Mucosa of rectum (tissue), 2 donors: ENCODE data around the gene SH3PXD2B.
"Not testable (repeated sequence)": the region's sequence is repeated elsewhere in the genome, so short reads cannot be mapped to it uniquely, and the experiment has no call there.

Experiments
- H3K27ac ChIP-seq, 2 donors: one replicate each; pipeline ENCODE4 v1.7.0; 2013; ENCODE audit warnings: inconsistent platforms in 2 of 2, low read depth in 2 of 2, low read length in 2 of 2
- H3K27me3 ChIP-seq, 2 donors: one replicate each; pipeline ENCODE4 v1.7.0; 2013; ENCODE audit warnings: low read length in 2 of 2; ENCODE audit not compliant: control insufficient read depth in 2 of 2, insufficient read depth in 2 of 2
- H3K36me3 ChIP-seq, 2 donors: one replicate each; pipeline ENCODE4 v1.7.0; 2013; ENCODE audit warnings: low read length in 2 of 2; ENCODE audit not compliant: control insufficient read depth in 2 of 2, insufficient read depth in 2 of 2
- H3K4me1 ChIP-seq, 2 donors: one replicate each; pipeline ENCODE4 v1.7.0; 2013; ENCODE audit warnings: low read length in 2 of 2, mild to moderate bottlenecking in 1 of 2; ENCODE audit not compliant: control insufficient read depth in 2 of 2, insufficient read depth in 2 of 2
- H3K4me3 ChIP-seq, 2 donors: one replicate each; pipeline ENCODE4 v1.7.0; 2013; ENCODE audit warnings: low read length in 2 of 2
- H3K9ac ChIP-seq, 2 donors: one replicate each; pipeline ENCODE4 v1.7.0; 2013; ENCODE audit warnings: low read length in 2 of 2, low read depth in 1 of 2, mild to moderate bottlenecking in 1 of 2
- H3K9me3 ChIP-seq, 2 donors: one replicate each; pipeline ENCODE4 v1.7.0; 2013; ENCODE audit warnings: low read length in 2 of 2; ENCODE audit not compliant: control insufficient read depth in 2 of 2
- donor health status: healthy.
- donor health status: Normal muscosa, but diverticular disease.

Gene SH3PXD2B

DNA sequence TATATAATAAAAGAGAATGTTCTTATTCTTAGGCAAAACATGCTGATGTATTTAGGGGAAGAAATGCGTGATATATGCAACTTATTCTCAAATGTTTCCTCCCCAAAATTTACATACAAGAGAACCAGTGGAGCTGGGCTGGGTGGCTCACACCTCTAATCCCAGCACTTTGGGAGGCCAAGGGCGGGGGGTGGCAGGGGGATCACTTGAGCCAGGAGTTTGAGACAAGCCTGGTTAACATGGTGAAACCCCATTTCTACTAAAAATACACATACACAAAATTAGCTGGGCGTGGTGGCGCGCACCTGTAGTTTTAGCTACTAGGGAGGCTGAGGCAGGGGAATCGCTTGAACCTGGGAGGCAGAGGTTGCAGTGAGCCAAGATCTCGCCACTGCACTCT is 143.3 kb downstream of the SH3PXD2B start:
- H3K36me3 ChIP-seq, result no peaks in the 10 kb centered on the region
- H3K27me3 ChIP-seq, result no peaks in the 10 kb centered on the region
- no peak overlapping the region for H3K9ac ChIP-seq
- H3K27ac ChIP-seq, result no peak overlapping the region
- peaks cover 0 to 2% of the 10 kb centered on the region in 2 donors for H3K4me1 ChIP-seq
- no peaks in the 10 kb centered on the region for H3K9me3 ChIP-seq
- H3K4me3 ChIP-seq, result no peak overlapping the region

DNA sequence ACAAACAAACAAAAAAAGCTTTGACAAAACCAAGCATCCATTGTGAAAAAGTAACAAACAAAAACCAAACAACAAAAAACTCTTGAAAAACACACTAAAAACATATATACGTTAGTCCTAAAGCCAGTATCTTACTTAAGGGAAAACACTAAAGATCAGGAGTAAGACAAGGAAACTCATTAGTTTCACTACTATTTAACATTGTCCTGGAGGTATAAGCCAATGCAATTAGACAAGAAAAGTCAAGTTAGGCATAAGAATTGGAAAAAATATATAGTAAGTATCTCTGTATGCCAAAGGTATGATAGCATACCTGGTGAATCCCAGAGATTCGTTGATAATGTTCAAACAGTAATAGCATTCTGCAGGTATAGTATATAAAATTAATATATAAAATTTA is 148.9 kb downstream of the SH3PXD2B start:
- Histone ChIP-seq H3K9me3 (peaks cover 0 to 3% of the 10 kb centered on the region in 2 donors), H3K36me3 (no peaks in the 10 kb centered on the region), H3K4me1 (no peaks in the 10 kb centered on the region), H3K4me3 (no peak overlapping the region), H3K9ac (no peak overlapping the region), H3K27me3 (no peaks in the 10 kb centered on the region), H3K27ac (no peak overlapping the region)

DNA sequence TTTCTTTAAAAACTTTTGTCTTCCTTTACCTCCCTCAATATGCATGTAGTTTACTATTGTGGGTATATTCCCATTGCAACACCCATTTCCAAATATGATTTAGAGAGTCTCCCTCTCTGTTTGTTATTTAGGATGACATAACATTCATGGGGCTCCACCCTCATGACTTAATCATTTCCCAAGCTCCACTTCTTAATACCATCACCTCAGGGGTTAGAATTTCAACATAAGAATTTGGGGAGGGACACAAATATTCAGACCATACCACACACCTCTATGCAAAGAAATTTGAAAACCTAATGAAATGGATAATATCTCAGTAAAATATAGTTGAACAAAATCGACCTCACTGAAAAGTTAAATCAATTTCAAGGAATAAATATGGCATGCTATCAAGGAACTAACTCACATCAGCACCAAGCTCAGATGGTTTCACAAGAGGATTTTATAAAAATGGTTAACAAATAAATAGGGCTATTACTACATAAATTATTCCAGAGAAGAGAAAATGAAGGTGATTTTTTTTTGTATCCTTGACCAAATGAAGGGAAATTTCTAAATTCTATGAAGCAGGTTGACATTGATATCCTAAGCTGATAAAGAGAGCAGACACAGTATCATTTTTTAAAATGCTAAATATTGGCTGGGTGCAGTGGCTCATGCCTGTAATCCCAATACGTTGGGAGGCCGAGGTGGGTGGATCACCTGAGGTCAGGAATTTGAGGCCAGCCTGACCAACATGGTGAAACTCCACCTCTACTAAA is 150.6 kb downstream of the SH3PXD2B start:
- no peak overlapping the region for H3K9ac ChIP-seq
- no peaks in the 10 kb centered on the region for H3K4me1 ChIP-seq
- no peaks in the 10 kb centered on the region for H3K36me3 ChIP-seq
- H3K9me3 ChIP-seq, result peaks cover 0 to 3% of the 10 kb centered on the region in 2 donors
- H3K4me3 ChIP-seq, result no peak overlapping the region
- H3K27me3 ChIP-seq, result no peaks in the 10 kb centered on the region
- H3K27ac ChIP-seq, result no peak overlapping the region

DNA sequence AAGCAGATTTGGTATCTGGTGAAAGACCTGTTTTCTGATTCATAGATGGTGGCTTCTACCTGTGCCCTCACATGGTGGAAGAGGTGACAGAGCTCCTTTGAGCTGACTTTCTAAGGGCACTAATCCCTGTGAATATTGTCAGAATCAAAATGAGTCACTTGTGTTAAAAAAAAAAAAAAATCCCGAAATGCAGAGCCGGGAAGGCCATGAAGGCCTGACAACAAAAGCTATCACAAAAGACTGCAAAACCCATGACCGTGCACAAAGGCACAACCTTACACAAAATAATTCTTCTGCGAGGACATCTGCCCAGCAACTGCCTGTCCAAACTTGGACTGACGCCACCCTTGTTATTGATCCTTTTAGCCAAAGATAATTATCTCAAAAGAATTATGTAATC is 151.2 kb downstream of the SH3PXD2B start:
- Histone ChIP-seq H3K4me3 (no peak overlapping the region), H3K9me3 (peaks cover 0 to 3% of the 10 kb centered on the region in 2 donors), H3K9ac (no peak overlapping the region), H3K36me3 (no peaks in the 10 kb centered on the region), H3K27me3 (no peaks in the 10 kb centered on the region), H3K27ac (no peak overlapping the region), H3K4me1 (no peaks in the 10 kb centered on the region)

DNA sequence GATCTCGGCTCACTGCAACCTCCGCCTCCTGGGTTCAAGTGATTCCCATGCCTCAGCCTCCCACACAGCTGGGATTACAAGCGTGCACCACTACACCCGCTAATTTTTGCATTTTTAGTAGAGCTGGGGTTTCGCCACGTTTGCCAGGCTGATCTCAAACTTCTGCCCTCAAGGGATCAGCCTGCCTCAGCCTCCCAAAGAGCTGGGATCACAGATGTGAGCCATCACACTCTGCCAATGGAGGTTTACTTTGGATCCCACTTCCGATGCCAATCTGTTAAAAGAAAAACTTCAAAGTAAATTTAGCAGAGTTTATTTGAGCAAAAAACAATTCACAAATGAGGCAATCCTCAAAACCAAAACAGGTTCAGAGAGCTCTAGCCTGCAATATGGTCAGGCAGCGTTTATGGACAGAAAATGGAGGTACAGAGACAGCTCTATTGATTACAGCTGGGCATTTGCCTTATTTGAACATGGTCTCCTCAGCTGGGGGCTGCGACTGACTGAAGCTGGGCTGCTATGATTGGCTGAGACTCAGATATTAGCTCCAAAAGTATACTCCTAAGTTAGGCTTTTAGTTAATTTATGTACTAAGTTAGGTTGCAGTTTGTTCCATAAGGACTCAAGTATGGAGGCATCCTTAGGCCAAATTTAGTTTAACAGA is 152.1 kb downstream of the SH3PXD2B start:
- no peaks in the 10 kb centered on the region for H3K4me1 ChIP-seq
- no peak overlapping the region for H3K4me3 ChIP-seq
- no peaks in the 10 kb centered on the region for H3K36me3 ChIP-seq
- H3K27me3 ChIP-seq, result no peaks in the 10 kb centered on the region
- no peak overlapping the region for H3K9ac ChIP-seq
- H3K9me3 ChIP-seq, result peaks cover 0 to 3% of the 10 kb centered on the region in 2 donors
- H3K27ac ChIP-seq, result no peak overlapping the region

DNA sequence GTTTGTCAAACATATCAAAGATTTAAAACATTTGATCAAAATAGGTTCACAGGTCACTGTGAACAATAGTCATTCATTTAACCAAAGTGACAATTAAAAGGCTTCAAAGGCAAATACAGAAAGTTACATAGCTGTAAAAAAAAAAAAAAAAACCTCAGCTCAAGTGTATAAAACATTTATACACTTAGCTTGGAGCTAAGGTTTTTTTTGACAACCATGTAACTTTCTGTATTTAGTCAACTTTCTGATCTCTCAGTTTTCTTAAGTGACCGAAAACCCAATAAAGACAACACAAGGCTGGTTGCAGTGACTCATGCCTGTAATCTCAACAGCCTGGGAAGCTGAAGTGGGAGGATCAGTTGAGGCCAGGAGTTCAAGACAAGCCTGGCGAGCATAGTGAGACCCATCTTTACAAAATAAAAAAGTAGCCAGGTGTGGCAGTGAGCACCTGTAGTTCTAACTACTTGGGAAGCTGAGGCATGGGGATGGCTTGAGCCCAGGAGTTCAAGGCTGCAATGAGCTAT is 154.3 kb downstream of the SH3PXD2B start:
- Histone ChIP-seq H3K27me3 (no peaks in the 10 kb centered on the region), H3K4me1 (no peaks in the 10 kb centered on the region), H3K36me3 (no peaks in the 10 kb centered on the region), H3K9me3 (no peaks in the 10 kb centered on the region), H3K27ac (no peak overlapping the region), H3K9ac (no peak overlapping the region), H3K4me3 (no peak overlapping the region)

DNA sequence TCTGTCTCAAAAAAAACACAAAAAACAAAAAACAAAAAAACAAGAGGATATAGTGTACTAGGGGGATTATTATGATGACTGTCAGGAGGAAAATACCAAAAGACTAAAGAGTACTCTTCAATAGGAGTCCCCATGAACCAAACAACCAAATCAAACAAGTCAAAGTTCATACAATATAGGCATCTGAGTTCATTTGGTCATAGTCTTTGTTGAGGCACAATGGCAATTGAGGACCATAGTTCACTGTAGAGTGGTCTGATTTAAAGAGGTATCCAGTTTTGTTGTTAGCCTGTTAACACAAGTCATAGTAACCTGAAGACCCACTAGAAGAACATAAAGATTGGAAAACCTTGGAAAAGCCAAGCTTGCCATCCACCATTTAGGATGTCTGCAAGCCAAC is 159.5 kb downstream of the SH3PXD2B start:
- Histone ChIP-seq H3K4me1 (peaks cover 0 to 4% of the 10 kb centered on the region in 2 donors), H3K4me3 (no peak overlapping the region), H3K36me3 (no peaks in the 10 kb centered on the region), H3K27me3 (no peaks in the 10 kb centered on the region), H3K9ac (no peak overlapping the region), H3K9me3 (no peaks in the 10 kb centered on the region), H3K27ac (no peak overlapping the region)

DNA sequence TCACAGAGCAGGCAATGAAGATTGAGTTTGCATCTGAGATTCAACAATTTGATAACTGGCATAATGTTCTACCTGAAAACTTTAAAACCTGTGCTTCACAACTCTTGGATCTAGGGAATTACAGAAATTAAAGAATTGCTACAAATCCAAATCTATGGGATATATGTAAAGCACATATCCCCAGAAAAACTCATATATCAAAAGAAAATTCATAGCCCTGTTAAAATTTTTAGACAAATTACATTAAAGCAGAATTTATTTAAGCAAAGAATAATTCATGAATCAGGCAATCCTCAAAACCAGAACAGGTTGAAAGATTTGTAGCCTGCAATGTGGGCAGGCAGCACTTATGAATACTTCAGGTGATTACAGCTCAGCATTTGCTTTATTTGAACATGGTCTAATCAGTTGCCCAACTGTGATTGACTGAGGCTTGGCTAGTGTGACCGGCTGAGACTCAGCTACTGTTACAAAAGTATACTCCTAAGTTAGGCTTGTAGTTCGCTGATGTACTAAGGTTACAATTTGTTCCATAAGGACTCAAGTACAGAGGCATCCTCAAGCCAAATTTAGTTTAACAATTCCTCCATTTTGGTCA is 160.5 kb downstream of the SH3PXD2B start:
- no peak overlapping the region for H3K4me3 ChIP-seq
- H3K9ac ChIP-seq, result no peak overlapping the region
- H3K9me3 ChIP-seq, result no peaks in the 10 kb centered on the region
- no peak overlapping the region for H3K27ac ChIP-seq
- no peaks in the 10 kb centered on the region for H3K36me3 ChIP-seq
- H3K27me3 ChIP-seq, result no peaks in the 10 kb centered on the region
- peaks cover 0 to 4% of the 10 kb centered on the region in 2 donors for H3K4me1 ChIP-seq

DNA sequence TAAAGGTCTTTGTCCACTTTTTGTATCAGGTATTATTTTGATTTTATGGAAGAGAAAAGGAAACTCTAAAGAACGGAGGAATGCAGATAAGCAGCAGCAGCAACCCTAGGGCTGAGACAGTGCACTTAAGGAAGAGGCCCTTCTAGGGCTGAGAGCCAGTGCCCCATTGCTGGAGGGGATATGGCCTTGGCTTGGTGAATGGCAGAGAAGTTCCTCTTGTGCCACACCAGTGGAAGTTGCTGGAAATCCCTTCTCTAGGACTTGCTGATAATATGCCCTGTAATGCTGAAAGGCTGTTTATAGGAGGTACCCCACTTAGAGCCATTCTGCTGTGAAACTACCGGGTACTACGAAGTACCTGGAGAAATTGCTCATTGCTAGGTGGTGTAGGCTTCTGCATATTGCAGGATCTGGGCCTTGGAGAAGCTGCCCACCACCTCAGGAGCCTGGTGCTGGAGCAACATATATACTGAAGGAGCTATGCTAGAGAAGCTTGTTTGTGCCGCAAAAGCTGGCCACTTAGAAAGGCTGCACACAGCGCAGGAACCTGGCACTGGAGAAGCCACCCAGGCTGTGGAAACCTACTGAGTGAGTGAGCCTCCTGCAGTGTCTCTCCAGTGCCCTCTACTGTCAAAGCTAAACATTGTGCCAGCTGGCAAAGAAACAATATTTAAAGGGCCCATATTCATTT is 161.1 kb downstream of the SH3PXD2B start:
- Histone ChIP-seq H3K27me3 (no peaks in the 10 kb centered on the region), H3K9me3 (no peaks in the 10 kb centered on the region), H3K4me1 (peaks cover 0 to 4% of the 10 kb centered on the region in 2 donors), H3K36me3 (no peaks in the 10 kb centered on the region), H3K9ac (no peak overlapping the region), H3K4me3 (no peak overlapping the region), H3K27ac (no peak overlapping the region)

DNA sequence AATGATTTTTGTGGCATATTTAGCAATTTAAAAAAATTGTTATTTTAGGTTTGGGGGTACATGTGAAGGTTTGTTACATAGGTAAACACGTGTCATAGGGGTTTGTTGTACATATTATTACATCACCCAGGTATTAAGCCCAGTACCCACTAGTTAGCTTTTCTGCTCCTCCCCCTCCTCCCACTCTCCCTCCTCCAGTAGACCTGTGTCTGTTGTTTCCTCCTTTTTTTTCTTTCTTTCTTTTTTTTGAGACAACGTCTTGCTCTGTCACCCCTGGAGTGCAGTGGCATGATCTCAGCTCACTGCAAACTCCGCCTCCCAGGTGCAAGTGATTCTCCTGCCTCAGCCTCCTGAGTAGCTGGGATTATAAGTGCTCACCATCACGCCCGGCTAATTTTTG is 162.5 kb downstream of the SH3PXD2B start:
- not testable (repeated sequence) for H3K4me1 ChIP-seq, H3K27ac ChIP-seq, H3K36me3 ChIP-seq, H3K4me3 ChIP-seq, H3K9ac ChIP-seq, H3K27me3 ChIP-seq, H3K9me3 ChIP-seq
